Stimulated activated CD4-positive, alpha-beta T cell treated with anti-CD3 and anti-CD28 coated beads, Interleukin-4, amount 100 ng/mL, for 1 hour (primary cell): ENCODE results near the gene MTIF3.

ENCODE experiments used
- DNase-seq: peaks from one replicate; pipeline ENCODE4 v3.0.0-alpha.2; 2020

Gene MTIF3, protein sequence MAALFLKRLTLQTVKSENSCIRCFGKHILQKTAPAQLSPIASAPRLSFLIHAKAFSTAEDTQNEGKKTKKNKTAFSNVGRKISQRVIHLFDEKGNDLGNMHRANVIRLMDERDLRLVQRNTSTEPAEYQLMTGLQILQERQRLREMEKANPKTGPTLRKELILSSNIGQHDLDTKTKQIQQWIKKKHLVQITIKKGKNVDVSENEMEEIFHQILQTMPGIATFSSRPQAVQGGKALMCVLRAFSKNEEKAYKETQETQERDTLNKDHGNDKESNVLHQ

GRCh38 chr13:27449936-27450828 is at the start of gene MTIF3:
MTIF3 (minus strand) TSS chr13:27450564; CDS start chr13:27440448, 10,116 bp downstream.
- DNase-seq, result peak; percentile 95

DNA sequence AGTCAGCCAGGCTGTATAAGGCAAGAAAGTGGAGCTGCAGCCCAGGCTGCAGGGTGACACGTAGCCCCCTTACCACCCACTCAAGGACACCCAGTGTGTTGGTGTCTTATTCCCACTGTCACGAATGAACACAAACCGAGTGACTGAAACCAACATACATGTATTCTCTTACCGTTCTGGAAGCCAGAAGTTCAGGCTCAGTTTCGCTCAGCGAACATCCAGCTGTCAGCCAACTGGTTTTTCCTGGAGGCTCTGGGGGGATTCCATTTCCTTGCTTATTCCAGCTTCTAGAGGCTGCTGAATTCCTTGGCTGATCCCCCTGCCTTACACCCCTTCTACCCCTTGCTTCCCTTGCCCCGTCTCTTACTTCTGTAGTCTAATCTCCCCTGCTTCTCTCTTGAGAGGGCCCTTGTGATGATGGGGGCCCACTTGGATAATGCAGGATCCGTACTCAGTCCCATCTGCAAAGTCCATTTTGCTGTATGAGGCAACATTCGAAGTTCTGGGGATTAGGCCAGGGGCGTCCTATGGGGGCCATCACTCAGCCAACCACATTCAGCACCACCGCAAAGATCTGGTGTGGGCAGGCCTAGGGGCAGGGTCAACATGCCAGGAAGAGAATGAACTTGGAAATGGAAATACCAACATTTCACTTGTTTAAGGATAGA is 47.3 kb upstream of the MTIF3 start:
- no peak for DNase-seq

- no peak for DNase-seq
These were observed 46.3 kb upstream of the MTIF3 start for GRCh38 chr13:27496536-27497273.

- DNase-seq, result no peak
These were observed 45.6 kb upstream of the MTIF3 start for GRCh38 chr13:27496006-27496405.

- no peak for DNase-seq
These were observed 45.2 kb upstream of the MTIF3 start for GRCh38 chr13:27495551-27495950.

- DNase-seq, result no peak
These were observed 43.6 kb upstream of the MTIF3 start for GRCh38 chr13:27493981-27494380.

- no peak for DNase-seq
These were observed 39.1 kb upstream of the MTIF3 start for GRCh38 chr13:27489456-27489855.

DNA sequence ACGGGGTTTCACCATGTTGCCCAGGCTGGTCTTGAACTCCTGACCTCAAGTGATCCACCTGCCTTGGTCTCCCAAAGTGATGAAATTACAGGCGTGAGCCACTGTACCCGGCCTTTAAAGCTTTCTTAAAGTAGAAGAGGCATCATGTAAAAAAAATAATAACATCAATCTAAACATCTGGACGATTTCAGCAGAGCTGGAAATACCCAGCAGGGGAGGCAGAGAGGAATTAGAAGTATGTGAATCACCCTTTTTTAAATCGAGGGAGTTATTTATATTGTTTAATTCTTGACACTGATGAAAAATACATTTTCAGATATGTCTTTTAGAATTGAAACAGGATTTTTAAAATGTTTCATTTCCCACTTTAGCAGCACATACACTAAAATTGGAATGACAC is 37.4 kb upstream of the MTIF3 start:
- DNase-seq, result no peak

- DNase-seq, result no peak
These were observed 33.1 kb upstream of the MTIF3 start for GRCh38 chr13:27483421-27483820.

- no peak for DNase-seq
These were observed 32.6 kb upstream of the MTIF3 start for GRCh38 chr13:27482983-27483382.

DNA sequence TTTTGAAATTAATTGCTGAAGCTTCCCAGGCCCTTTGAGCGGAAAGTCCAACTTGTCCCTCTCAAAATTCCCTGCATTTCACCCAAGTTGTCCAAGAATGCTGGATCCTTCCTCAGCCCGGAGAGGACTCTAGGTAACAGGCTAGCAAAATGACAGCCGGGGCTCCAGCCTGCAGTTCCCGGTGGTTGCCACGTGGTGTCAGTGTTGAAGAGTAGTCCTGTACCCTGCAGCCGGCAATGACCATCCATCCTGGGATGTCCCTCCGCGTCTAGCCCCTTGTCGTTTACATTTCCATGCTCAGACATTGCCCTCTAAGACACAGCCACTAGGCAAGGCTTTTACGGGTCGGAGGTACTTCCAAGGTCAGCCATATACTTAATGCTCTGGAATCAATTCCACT is 31.4 kb upstream of the MTIF3 start:
- peak; percentile 17 for DNase-seq

GRCh38 chr13:27476943-27477703 is 26.8 kb upstream of the MTIF3 start:
- peak; percentile 5 for DNase-seq

DNA sequence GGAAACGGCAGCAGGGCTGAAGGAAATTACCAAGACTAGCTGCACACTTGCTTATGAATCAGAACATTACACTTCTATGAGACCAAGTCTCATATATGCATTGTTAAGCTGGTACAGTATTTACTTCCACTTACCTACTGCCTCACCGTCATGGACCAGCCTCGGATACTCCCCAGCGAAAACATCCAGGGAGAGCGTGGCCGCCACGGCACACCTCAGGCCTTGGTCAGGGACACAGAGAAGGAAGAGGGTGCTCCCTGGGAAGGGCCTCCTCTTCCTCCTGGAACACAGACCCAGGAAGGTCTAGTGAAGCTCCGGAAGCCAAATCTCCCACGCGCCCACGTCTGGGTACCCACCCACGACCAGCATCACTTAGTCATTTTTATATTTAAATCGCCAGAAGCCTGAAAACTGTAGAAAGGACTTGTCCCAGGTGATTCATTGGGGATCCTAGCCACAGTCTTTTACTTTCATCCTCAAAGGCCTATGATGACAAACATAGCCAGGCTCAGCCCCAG is 24.4 kb upstream of the MTIF3 start:
- no peak for DNase-seq

GRCh38 chr13:27472941-27473340 is 22.6 kb upstream of the MTIF3 start:
- DNase-seq, result no peak

GRCh38 chr13:27472441-27472840 is 22.1 kb upstream of the MTIF3 start:
- no peak for DNase-seq

DNA sequence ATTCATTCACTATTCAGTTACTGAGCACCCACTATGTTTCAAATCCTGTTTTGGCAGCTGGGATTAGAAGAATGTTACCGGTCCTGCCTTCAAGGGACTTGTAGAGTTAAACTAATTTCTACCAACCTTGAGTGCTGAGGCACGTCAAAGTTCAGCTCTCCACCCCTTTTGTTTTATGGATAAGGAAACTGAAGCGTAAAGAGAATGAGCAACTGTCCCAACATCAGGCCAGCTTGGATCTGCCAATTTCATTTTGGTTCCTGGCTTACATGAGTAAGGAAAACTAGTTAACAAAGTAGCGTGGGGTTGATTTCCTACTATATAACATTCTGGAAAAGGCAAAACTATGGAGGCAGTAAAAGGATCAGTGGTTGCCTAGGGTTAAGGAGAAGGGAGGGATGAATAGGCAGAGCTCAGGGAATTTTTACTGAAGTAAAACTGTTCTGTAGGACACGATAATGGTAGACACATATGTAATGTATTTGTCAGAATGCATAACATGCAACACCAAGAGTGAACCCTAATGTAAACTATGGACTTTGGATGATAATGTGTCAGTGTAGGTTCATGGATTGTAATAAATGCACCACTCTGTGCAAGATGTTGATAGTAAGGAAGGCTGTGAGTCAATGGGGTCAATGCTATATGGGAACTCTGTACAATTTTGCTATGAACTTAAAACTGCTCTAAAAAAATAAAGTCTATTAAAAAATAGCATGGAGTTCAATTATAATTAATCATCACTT is 19.9 kb upstream of the MTIF3 start:
- DNase-seq, result no peak

DNA sequence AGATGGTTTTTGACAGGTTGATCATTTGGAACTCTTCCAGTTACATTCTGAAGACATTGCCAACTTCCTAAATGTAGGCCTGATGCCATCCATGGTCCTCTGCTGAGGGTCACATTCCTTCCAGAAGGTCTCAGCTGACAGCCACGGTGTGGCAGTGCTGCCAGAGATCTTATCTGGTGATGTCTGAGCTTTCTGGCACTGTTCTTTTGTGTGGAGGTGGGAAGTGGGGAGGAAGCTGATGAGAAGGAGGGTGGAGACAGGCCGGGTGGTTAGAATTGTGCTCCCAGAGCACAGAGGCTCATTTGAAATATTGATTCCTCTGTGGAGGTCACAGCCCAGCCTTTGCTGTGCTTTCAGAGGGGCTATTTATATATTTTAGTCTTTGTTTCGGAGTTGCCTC is 16.1 kb upstream of the MTIF3 start:
- DNase-seq, result no peak

DNA sequence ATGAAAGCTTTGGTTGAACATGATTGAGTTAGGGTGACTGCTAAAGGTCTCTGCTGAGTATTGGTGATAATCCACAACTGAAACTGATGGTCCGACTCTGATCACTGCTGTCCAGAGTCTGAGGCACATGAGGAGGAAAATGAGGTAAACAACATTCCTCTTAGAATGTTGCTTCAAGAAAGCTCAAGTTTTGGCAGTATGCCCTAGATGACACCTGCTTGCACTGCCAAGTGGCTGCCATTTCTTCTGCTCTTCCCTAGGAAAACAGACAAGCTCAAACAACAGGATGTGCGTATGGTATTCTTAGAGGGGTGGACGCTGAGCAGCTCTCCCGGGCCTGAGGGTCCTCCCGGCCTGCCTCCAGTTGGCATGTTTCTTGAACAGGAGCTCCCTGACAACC is 15.2 kb upstream of the MTIF3 start:
- no peak for DNase-seq

- no peak for DNase-seq
These were observed 13.1 kb upstream of the MTIF3 start for GRCh38 chr13:27463500-27463899.

GRCh38 chr13:27461940-27462584 is 11.7 kb upstream of the MTIF3 start:
- no peak for DNase-seq
